Activated CD4-positive, alpha-beta T cell treated with anti-CD3 and anti-CD28 coated beads for 36 hours (primary cell): ENCODE measurements around the gene CLDN9. TPM values are rescaled to one million over a fixed set of nuclear protein-coding genes. Genes with fewer than 3 reads are reported as not detected.

Experiments used
- ATAC-seq: fragments of 200-7000 bp; cut with Tn5 transposase; one replicate; pipeline ENCODE4 v1.10.0; 2021; ENCODE audit warnings: mild to moderate bottlenecking, moderate library complexity
- CTCF ChIA-PET: fragments of 350-600 bp; sonication (Branson Sonifier 250); formaldehyde crosslinking; loops from one replicate; lab custom pipeline; 2021; ENCODE audit warnings: antibody characterized with exemption; lab: Charles Lee
- POLR2A ChIA-PET: fragments of 350-600 bp; sonication (Branson Sonifier 250); formaldehyde crosslinking; loops from one replicate; lab custom pipeline; 2021; ENCODE audit warnings: antibody characterized with exemption, inconsistent platforms; lab: Charles Lee
- DNase-seq: peaks from one replicate; pipeline ENCODE4 v3.0.0-alpha.2; 2020
- H3K27ac Mint-ChIP-seq: one replicate; pipeline ENCODE4 v1.8.0; 2021; ENCODE audit warnings: mixed read lengths
- H3K27me3 Mint-ChIP-seq: one replicate; pipeline ENCODE4 v1.8.0; 2021; ENCODE audit warnings: mixed read lengths
- H3K36me3 Mint-ChIP-seq: one replicate; pipeline ENCODE4 v1.8.0; 2021; ENCODE audit warnings: low read depth, mixed read lengths
- H3K4me1 Mint-ChIP-seq: one replicate; pipeline ENCODE4 v1.8.0; 2021; ENCODE audit warnings: mixed read lengths
- H3K4me3 Mint-ChIP-seq: one replicate; pipeline ENCODE4 v1.8.0; 2021; ENCODE audit warnings: mild to moderate bottlenecking, moderate library complexity, mixed read lengths
- H3K9me3 Mint-ChIP-seq: one replicate; pipeline ENCODE4 v1.8.0; 2021; ENCODE audit warnings: low read depth, mixed read lengths
- intact Hi-C, 2 experiments: fragments of 100-400 bp; cut with DNase I in 1 of 2; cut with micrococcal nuclease in 1 of 2; formaldehyde crosslinking; loops; one replicate each; pipeline versions ENCODE4 v1.14.2 to v1.15.1; 2022 to 2024; cut with DNase I, micrococcal nuclease
- total RNA-seq, 2 experiments: library from RNA; stranded (reverse); gene quantifications; one replicate each; pipeline ENCODE4 v1.2.3, GENCODE V29; 2021

CLDN9 gene
- total RNA-seq, 2 experiments from 2014 or later: not detected

DNA sequence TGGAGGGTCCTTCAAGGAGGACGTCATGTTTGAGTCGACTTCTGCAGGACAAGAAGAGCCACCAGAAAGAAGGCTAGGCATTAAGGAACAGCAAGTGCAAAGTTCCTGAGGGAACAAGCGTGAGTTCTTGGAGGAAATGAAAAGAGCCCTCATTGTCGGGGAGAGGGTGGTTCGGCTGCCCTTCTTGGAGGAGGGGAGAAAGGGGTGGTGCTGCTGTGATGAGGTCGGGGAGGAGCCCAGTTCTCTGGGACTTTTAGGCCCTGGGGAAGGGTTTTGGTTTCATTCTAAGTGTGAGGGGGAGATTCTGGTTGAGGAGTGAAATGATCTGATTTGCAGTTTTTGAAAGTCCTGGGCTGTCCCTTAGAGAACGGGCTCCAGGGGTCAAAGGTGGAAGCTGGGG is 19.9 kb downstream of the CLDN9 start:
- H3K27me3 Mint-ChIP-seq: peaks cover 54% of the 10 kb centered on the region
- peaks cover 26% of the 10 kb centered on the region for H3K4me1 Mint-ChIP-seq
- ATAC-seq (no peak), DNase-seq (no peak)
- H3K36me3 Mint-ChIP-seq: no peaks in the 10 kb centered on the region
- no peak overlapping the region for H3K4me3 Mint-ChIP-seq
- intact Hi-C loops: no loop called here
- H3K9me3 Mint-ChIP-seq: no peaks in the 10 kb centered on the region
- no peak overlapping the region for H3K27ac Mint-ChIP-seq
- POLR2A ChIA-PET: interaction anchor here (0.9 kb wide), 1 partner anchor 92 kb away, joined by 4 read pairs; no protein-coding TSS in a partner anchor
- CTCF ChIA-PET: interaction anchor here (0.9 to 9.6 kb wide), 8 partner anchors 11 to 135 kb away, joined by 3 to 130 read pairs (median 27); partner anchors contain the start of genes HCFC1R1, MMP25 and TNFRSF12A

GRCh38 chr16:3035289-3035971 is 22.7 kb downstream of the CLDN9 start:
- CTCF ChIA-PET: interaction anchor here (0.9 to 9.6 kb wide), 9 partner anchors 10 to 124 kb away, joined by 3 to 130 read pairs (median 4); no protein-coding TSS in a partner anchor
- POLR2A ChIA-PET: interaction anchor here (0.9 kb wide), 1 partner anchor 9 kb away, joined by 4 read pairs; no protein-coding TSS in a partner anchor
- no peak overlapping the region for H3K4me3 Mint-ChIP-seq
- no peak overlapping the region for H3K27ac Mint-ChIP-seq
- H3K9me3 Mint-ChIP-seq: no peaks in the 10 kb centered on the region
- peaks cover 61% of the 10 kb centered on the region for H3K27me3 Mint-ChIP-seq
- H3K4me1 Mint-ChIP-seq: peaks cover 7% of the 10 kb centered on the region
- ATAC-seq: no peak
- DNase-seq: no peak
- no peaks in the 10 kb centered on the region for H3K36me3 Mint-ChIP-seq
- intact Hi-C loops: no loop called here

- intact Hi-C loops: no loop called here
- peaks cover 57% of the 10 kb centered on the region for H3K27me3 Mint-ChIP-seq
- H3K36me3 Mint-ChIP-seq: no peaks in the 10 kb centered on the region
- H3K4me3 Mint-ChIP-seq: no peak overlapping the region
- DNase-seq: no peak
- ChIA-PET CTCF (interaction anchor here (1.0 to 9.6 kb wide), 3 partner anchors 33 to 96 kb away, joined by 4 to 130 read pairs (median 104); no protein-coding TSS in a partner anchor), POLR2A (interaction anchor here (0.9 kb wide), 1 partner anchor 8 kb away, joined by 4 read pairs; no protein-coding TSS in a partner anchor)
- peaks cover 7% of the 10 kb centered on the region for H3K4me1 Mint-ChIP-seq
- H3K9me3 Mint-ChIP-seq: no peaks in the 10 kb centered on the region
- ATAC-seq: no peak
- H3K27ac Mint-ChIP-seq: no peak overlapping the region
These were observed 23.4 kb downstream of the CLDN9 start for GRCh38 chr16:3035972-3036725.

- H3K36me3 Mint-ChIP-seq: no peaks in the 10 kb centered on the region
- ATAC-seq (no peak), DNase-seq (no peak)
- no peak within 1 kb of the TSS for H3K27ac Mint-ChIP-seq
- ChIA-PET POLR2A (no interaction called here), CTCF (interaction anchor here (0.8 kb wide), 1 partner anchor 143 kb away, joined by 3 read pairs; no protein-coding TSS in a partner anchor)
- peaks cover 7% of the 10 kb centered on the region for H3K4me1 Mint-ChIP-seq
- H3K27me3 Mint-ChIP-seq: peaks cover 60% of the 10 kb centered on the region
- no peaks in the 10 kb centered on the region for H3K9me3 Mint-ChIP-seq
- H3K4me3 Mint-ChIP-seq: no peak within 1 kb of the TSS
- intact Hi-C loops: no loop called here
These were observed 24.1 kb downstream of the CLDN9 start, which contains the start of gene BICDL2 for GRCh38 chr16:3036726-3037315. BICDL2 (minus strand) TSS chr16:3036944; CDS start chr16:3035496, 1,448 bp downstream.

DNA sequence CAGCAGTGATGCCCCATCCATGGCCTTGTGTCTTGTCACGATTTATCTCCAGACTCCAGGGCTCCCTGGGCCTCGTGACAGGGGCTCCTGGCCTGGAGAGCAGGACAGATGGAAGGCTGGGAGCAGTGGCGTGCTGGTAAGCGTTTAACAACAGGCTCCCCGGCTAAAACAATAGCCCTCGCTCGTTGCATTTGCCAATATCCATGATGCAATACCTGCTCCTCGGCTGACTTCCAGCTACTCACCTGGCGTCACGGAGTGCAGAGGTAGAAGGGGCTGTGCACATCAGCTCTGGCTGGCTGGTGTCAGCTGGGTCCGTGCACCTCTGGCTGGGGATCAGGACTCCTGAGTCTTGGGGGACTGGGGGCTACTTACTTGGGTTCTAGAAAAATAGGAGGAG is 25.5 kb downstream of the CLDN9 start:
- DNase-seq (no peak), ATAC-seq (no peak)
- Mint-ChIP-seq H3K4me3 (no peak overlapping the region), H3K9me3 (no peaks in the 10 kb centered on the region), H3K4me1 (peaks cover 7% of the 10 kb centered on the region), H3K36me3 (no peaks in the 10 kb centered on the region), H3K27me3 (peaks cover 54% of the 10 kb centered on the region), H3K27ac (no peak overlapping the region)
- intact Hi-C loops: no loop called here
- ChIA-PET CTCF (interaction anchor here (0.7 to 2.6 kb wide), 3 partner anchors 8 to 268 kb away, joined by 3 to 15 read pairs (median 6); no protein-coding TSS in a partner anchor), POLR2A (no interaction called here)

- POLR2A ChIA-PET: no interaction called here
- Mint-ChIP-seq H3K36me3 (no peaks in the 10 kb centered on the region), H3K4me1 (peaks cover 7% of the 10 kb centered on the region), H3K4me3 (no peak overlapping the region), H3K9me3 (no peaks in the 10 kb centered on the region), H3K27me3 (peaks cover 53% of the 10 kb centered on the region), H3K27ac (no peak overlapping the region)
- CTCF ChIA-PET: interaction anchor here (1.0 to 2.6 kb wide), 4 partner anchors 8 to 16 kb away, joined by 3 to 15 read pairs (median 4); no protein-coding TSS in a partner anchor
- ATAC-seq: no peak
- DNase-seq: no peak
- intact Hi-C loops: no loop called here
These were observed 26.2 kb downstream of the CLDN9 start for GRCh38 chr16:3038896-3039295.

- POLR2A ChIA-PET: interaction anchor here (0.6 kb wide), 1 partner anchor 53 kb away, joined by 5 read pairs; no protein-coding TSS in a partner anchor
- H3K4me1 Mint-ChIP-seq: peaks cover 11% of the 10 kb centered on the region
- intact Hi-C loops: no loop called here
- no peak overlapping the region for H3K4me3 Mint-ChIP-seq
- peaks cover 53% of the 10 kb centered on the region for H3K27me3 Mint-ChIP-seq
- ATAC-seq: no peak
- H3K36me3 Mint-ChIP-seq: no peaks in the 10 kb centered on the region
- DNase-seq: no peak
- H3K9me3 Mint-ChIP-seq: no peaks in the 10 kb centered on the region
- H3K27ac Mint-ChIP-seq: no peak overlapping the region
- CTCF ChIA-PET: interaction anchor here (0.7 to 2.2 kb wide), 5 partner anchors 11 to 120 kb away, joined by 3 to 10 read pairs (median 6); no protein-coding TSS in a partner anchor
These were observed 29.7 kb downstream of the CLDN9 start for GRCh38 chr16:3042376-3042775.

GRCh38 chr16:3044708-3045107 is 32.0 kb downstream of the CLDN9 start:
- Mint-ChIP-seq H3K27me3 (peaks cover 46% of the 10 kb centered on the region), H3K4me3 (peak overlapping the region; percentile 63), H3K4me1 (peaks cover 14% of the 10 kb centered on the region), H3K27ac (no peak overlapping the region), H3K9me3 (no peaks in the 10 kb centered on the region), H3K36me3 (no peaks in the 10 kb centered on the region)
- no peak for ATAC-seq
- DNase-seq: no peak
- CTCF ChIA-PET: interaction anchor here (0.7 to 1.7 kb wide), 3 partner anchors 13 to 85 kb away, joined by 3 to 12 read pairs (median 8); partner anchors contain the start of genes HCFC1R1 and THOC6
- POLR2A ChIA-PET: interaction anchor here (1.0 kb wide), 1 partner anchor 9 kb away, joined by 4 read pairs; no protein-coding TSS in a partner anchor
- intact Hi-C loops: no loop called here

DNA sequence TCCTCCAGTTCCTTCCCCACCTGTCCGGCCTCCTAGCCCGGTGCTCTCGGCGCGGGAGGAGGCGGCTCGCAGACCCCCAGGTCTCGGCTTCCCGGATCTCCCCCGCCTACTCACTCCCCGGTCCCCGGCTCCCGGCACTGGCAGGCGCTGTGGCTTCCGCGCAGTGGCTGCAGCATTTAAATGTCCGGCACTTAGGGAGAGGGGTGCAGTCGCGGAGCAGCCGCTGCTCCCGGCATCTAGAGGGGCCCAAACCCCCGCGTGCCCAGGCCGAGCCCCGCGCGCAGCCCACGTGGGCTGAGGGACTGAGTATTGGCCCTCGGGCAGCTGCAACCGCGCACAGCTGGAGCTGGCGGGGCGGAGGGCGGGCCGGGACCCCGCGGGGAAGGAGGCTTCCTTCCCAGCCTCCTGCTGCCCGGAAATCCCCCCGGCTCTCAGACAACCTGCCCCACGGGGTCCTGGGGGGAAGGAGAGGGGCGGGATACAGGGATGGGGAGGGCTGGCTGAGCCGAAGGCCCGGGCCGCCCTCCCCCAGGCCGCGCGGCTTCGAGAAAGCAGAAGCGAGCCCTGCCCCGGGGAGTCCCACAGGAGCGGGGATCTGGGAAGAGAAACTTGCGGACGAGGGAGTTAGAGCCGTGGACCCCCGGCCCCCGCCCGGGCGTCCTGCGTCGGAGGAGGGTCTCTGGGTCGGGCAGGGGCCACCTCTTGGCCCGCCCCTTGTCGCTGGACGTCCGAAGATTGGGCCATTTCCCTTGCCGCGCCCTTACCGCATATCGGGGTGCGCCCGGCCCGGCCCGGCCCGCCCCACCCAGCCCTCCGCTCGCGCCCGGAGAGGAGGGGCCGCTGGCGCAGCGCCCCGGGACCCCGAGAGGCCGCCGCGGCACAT is 33.3 kb downstream of the CLDN9 start, which contains the start of gene MMP25:
MMP25 (plus strand) TSS at position 804 of the 883 bp plus-strand sequence. CDS start 357 bp downstream, outside the sequence.
- H3K36me3 Mint-ChIP-seq: no peaks in the 10 kb centered on the region
- ATAC-seq: peak; percentile 19
- POLR2A ChIA-PET: no interaction called here
- intact Hi-C loops: no loop called here
- H3K4me1 Mint-ChIP-seq: peaks cover 14% of the 10 kb centered on the region
- H3K27me3 Mint-ChIP-seq: peaks cover 42% of the 10 kb centered on the region
- CTCF ChIA-PET: interaction anchor here (0.9 to 1.7 kb wide), 5 partner anchors 11 to 122 kb away, joined by 4 to 12 read pairs (median 4); no protein-coding TSS in a partner anchor
- no peak within 1 kb of the TSS for H3K27ac Mint-ChIP-seq
- no peaks in the 10 kb centered on the region for H3K9me3 Mint-ChIP-seq
- DNase-seq: no peak
- H3K4me3 Mint-ChIP-seq: peak within 1 kb of the TSS; percentile 63
